HUES64 (cell line): ENCODE measurements around the gene STXBP1.
A peak's percentile ranks its signal among the peaks of the same experiment; 100 is the strongest.

Experiments used
- H3K27ac ChIP-seq: 2 replicates; pipeline ENCODE4 v1.7.0; 2013; ENCODE audit warnings: low read depth, low read length, inconsistent platforms
- H3K27me3 ChIP-seq: 2 replicates; pipeline ENCODE4 v1.6.1; 2013; ENCODE audit warnings: mild to moderate bottlenecking, low read length; ENCODE audit not compliant: insufficient read depth
- H3K36me3 ChIP-seq: 2 replicates; pipeline ENCODE4 v1.6.1; 2013; ENCODE audit warnings: mild to moderate bottlenecking, low read length; ENCODE audit not compliant: insufficient read depth
- H3K4me1 ChIP-seq: 2 replicates; pipeline ENCODE4 v1.6.1; 2013; ENCODE audit warnings: mild to moderate bottlenecking, low read length, moderate library complexity; ENCODE audit not compliant: insufficient read depth
- H3K4me3 ChIP-seq: 2 replicates; pipeline ENCODE4 v1.5.1; 2013; ENCODE audit warnings: mild to moderate bottlenecking, low read length, moderate library complexity
- H3K9ac ChIP-seq: 2 replicates; pipeline ENCODE4 v1.6.1; 2013; ENCODE audit warnings: mild to moderate bottlenecking, low read depth, low read length
- H3K9me3 ChIP-seq: 2 replicates; pipeline ENCODE4 v1.6.1; 2013; ENCODE audit warnings: low read depth, low read length; ENCODE audit not compliant: insufficient read depth
- WGBS: fragments of 150-250, 120-280 bp; methylation state at CpG from one replicate; pipeline ENCODE4 v1.1.7; 2013; ENCODE audit warnings: missing lambda C conversion rate; 5-methylcytosine and 5-hydroxymethylcytosine counted together

Gene STXBP1

GRCh38 chr9:127698386-127698785 is 86.3 kb downstream of the STXBP1 start:
- no peaks in the 10 kb centered on the region for H3K9me3 ChIP-seq
- H3K4me1 ChIP-seq = no peaks in the 10 kb centered on the region
- H3K36me3 ChIP-seq = no peaks in the 10 kb centered on the region
- no peaks in the 10 kb centered on the region for H3K27me3 ChIP-seq
- H3K4me3 ChIP-seq = peak overlapping the region; percentile 55; the same call in 1 of the 2 replicates
- WGBS = 94% methylated on average over 5 of the region's 5 CpGs
- H3K27ac ChIP-seq = no peak overlapping the region
- H3K9ac ChIP-seq = no peak overlapping the region

GRCh38 chr9:127698985-127699670 is 87.1 kb downstream of the STXBP1 start:
- Histone ChIP-seq H3K27me3 (no peaks in the 10 kb centered on the region), H3K4me3 (peak overlapping the region; percentile 55), H3K9ac (peak overlapping the region; percentile 52; the same call in 1 of the 2 replicates), H3K27ac (no peak overlapping the region; the same call in 1 of the 2 replicates), H3K4me1 (no peaks in the 10 kb centered on the region), H3K36me3 (no peaks in the 10 kb centered on the region), H3K9me3 (no peaks in the 10 kb centered on the region)
- WGBS = 41% methylated on average over 41 of the region's 41 CpGs

GRCh38 chr9:127700140-127700539 is 88.1 kb downstream of the STXBP1 start:
- Histone ChIP-seq H3K4me3 (no peak overlapping the region), H3K27ac (no peak overlapping the region), H3K27me3 (no peaks in the 10 kb centered on the region), H3K4me1 (no peaks in the 10 kb centered on the region), H3K9ac (no peak overlapping the region), H3K36me3 (no peaks in the 10 kb centered on the region), H3K9me3 (no peaks in the 10 kb centered on the region)
- WGBS = 94% methylated on average over 2 of the region's 2 CpGs

GRCh38 chr9:127700594-127701255 is 88.6 kb downstream of the STXBP1 start:
- no peaks in the 10 kb centered on the region for H3K9me3 ChIP-seq
- H3K27me3 ChIP-seq = no peaks in the 10 kb centered on the region
- no peak overlapping the region for H3K27ac ChIP-seq
- WGBS = 81% methylated on average over 5 of the region's 5 CpGs
- H3K9ac ChIP-seq = no peak overlapping the region
- no peaks in the 10 kb centered on the region for H3K4me1 ChIP-seq
- no peak overlapping the region for H3K4me3 ChIP-seq
- H3K36me3 ChIP-seq = no peaks in the 10 kb centered on the region

GRCh38 chr9:127703289-127703946 is 91.3 kb downstream of the STXBP1 start:
- no peaks in the 10 kb centered on the region for H3K4me1 ChIP-seq
- no peak overlapping the region for H3K4me3 ChIP-seq
- WGBS = 84% methylated on average over 9 of the region's 9 CpGs

GRCh38 chr9:127705577-127706379 is 93.7 kb downstream of the STXBP1 start:
- WGBS = 86% methylated on average over 12 of the region's 12 CpGs
- no peak overlapping the region for H3K27ac ChIP-seq
- no peaks in the 10 kb centered on the region for H3K9me3 ChIP-seq
- H3K4me1 ChIP-seq = no peaks in the 10 kb centered on the region
- no peak overlapping the region for H3K9ac ChIP-seq
- H3K4me3 ChIP-seq = no peak overlapping the region
- H3K27me3 ChIP-seq = no peaks in the 10 kb centered on the region
- no peaks in the 10 kb centered on the region for H3K36me3 ChIP-seq

More at GRCh38 chr9:127703289-127703946, 91.3 kb downstream of the STXBP1 start:
- Histone ChIP-seq H3K36me3 (no peaks in the 10 kb centered on the region), H3K9me3 (no peaks in the 10 kb centered on the region), H3K27me3 (no peaks in the 10 kb centered on the region), H3K9ac (no peak overlapping the region), H3K27ac (no peak overlapping the region)

GRCh38 chr9:127706836-127707241 is 94.8 kb downstream of the STXBP1 start, which contains the start of gene CFAP157:
Gene CFAP157, plus strand, starts transcription at chr9:127706988. Its CDS starts 44 bp downstream, at chr9:127707032.
- 76% methylated on average over 11 of the region's 11 CpGs for WGBS
- Histone ChIP-seq H3K9ac (no peak within 1 kb of the TSS), H3K27ac (no peak within 1 kb of the TSS)

GRCh38 chr9:127707766-127708165 is 95.7 kb downstream of the STXBP1 start:
- Histone ChIP-seq H3K9me3 (no peaks in the 10 kb centered on the region), H3K4me1 (0 out of 2 replicates have a peak, but pooled peaks cover 5% of the 10 kb centered on the region), H3K27ac (no peak overlapping the region), H3K27me3 (no peaks in the 10 kb centered on the region), H3K4me3 (no peak overlapping the region), H3K9ac (no peak overlapping the region), H3K36me3 (no peaks in the 10 kb centered on the region)
- WGBS = 71% methylated on average over 5 of the region's 5 CpGs

More at GRCh38 chr9:127706836-127707241, 94.8 kb downstream of the STXBP1 start, which contains the start of gene CFAP157:
- Histone ChIP-seq H3K4me1 (0 out of 2 replicates have a peak, but pooled peaks cover 4% of the 10 kb centered on the region), H3K27me3 (no peaks in the 10 kb centered on the region), H3K36me3 (no peaks in the 10 kb centered on the region), H3K4me3 (peak within 1 kb of the TSS; percentile 18; the same call in 1 of the 2 replicates), H3K9me3 (no peaks in the 10 kb centered on the region)

GRCh38 chr9:127708952-127709587 is 97.0 kb downstream of the STXBP1 start:
- Histone ChIP-seq H3K4me3 (no peak overlapping the region), H3K9ac (no peak overlapping the region), H3K27ac (no peak overlapping the region), H3K9me3 (no peaks in the 10 kb centered on the region), H3K27me3 (no peaks in the 10 kb centered on the region), H3K36me3 (no peaks in the 10 kb centered on the region), H3K4me1 (0 out of 2 replicates have a peak, but pooled peaks cover 5% of the 10 kb centered on the region)
- 91% methylated on average over 8 of the region's 8 CpGs for WGBS

- Histone ChIP-seq H3K36me3 (no peaks in the 10 kb centered on the region), H3K27me3 (peaks cover 5% of the 10 kb centered on the region; the same call in 1 of the 2 replicates), H3K27ac (no peak overlapping the region), H3K9ac (no peak overlapping the region), H3K4me3 (no peak overlapping the region), H3K4me1 (0 out of 2 replicates have a peak, but pooled peaks cover 7% of the 10 kb centered on the region), H3K9me3 (no peaks in the 10 kb centered on the region)
- 91% methylated on average over 10 of the region's 10 CpGs for WGBS
Observed at GRCh38 chr9:127710204-127710783, 98.2 kb downstream of the STXBP1 start.
